Progenitor cell of endocrine pancreas (in vitro differentiated cells): ENCODE measurements around the gene TRIP11. TPM values are rescaled to one million over a fixed set of nuclear protein-coding genes. Genes with fewer than 3 reads are reported as not detected.
A peak's percentile ranks its signal among the peaks of the same experiment; 100 is the strongest.

ENCODE experiments used
- DNase-seq: peaks from one replicate; pipeline ENCODE4 v3.0.0; 2021; ENCODE audit warnings: low spot score; ENCODE audit not compliant: unreplicated experiment
- H3K27ac Mint-ChIP-seq: 2 replicates; pipeline ENCODE4 v1.8.0; 2021; ENCODE audit warnings: mild to moderate bottlenecking, moderate library complexity, mixed read lengths
- H3K27me3 Mint-ChIP-seq: 2 replicates; pipeline ENCODE4 v1.8.0; 2021; ENCODE audit warnings: mixed read lengths
- H3K36me3 Mint-ChIP-seq: 2 replicates; pipeline ENCODE4 v1.8.0; 2022; ENCODE audit warnings: mixed read lengths; ENCODE audit not compliant: insufficient read depth
- H3K4me1 Mint-ChIP-seq: 2 replicates; pipeline ENCODE4 v1.8.0; 2021; ENCODE audit warnings: low read depth, mixed read lengths
- H3K4me3 Mint-ChIP-seq: 2 replicates; pipeline ENCODE4 v1.8.0; 2021; ENCODE audit warnings: low read depth, mild to moderate bottlenecking, moderate library complexity, mixed read lengths
- H3K9me3 Mint-ChIP-seq: 2 replicates; pipeline ENCODE4 v1.8.0; 2021; ENCODE audit warnings: low read depth, mixed read lengths
- CTCF ChIP-seq: fragments of 200-600 bp; sonication (generic); IDR thresholded peaks from one replicate; pipeline ENCODE4 v1.5.0; 2021; ENCODE audit warnings: antibody characterized with exemption, mild to moderate bottlenecking; ENCODE audit not compliant: unreplicated experiment
- total RNA-seq: library from RNA; stranded (reverse); gene quantifications from 2 replicates; pipeline ENCODE4 v1.2.1, GENCODE V29; 2021

The TRIP11 gene
- total RNA-seq, 1 donor from 2014 or later, result 60.9 TPM

- no peaks in the 10 kb centered on the region for H3K27me3 Mint-ChIP-seq
- DNase-seq, result no peak
- H3K4me1 Mint-ChIP-seq, result peaks cover 7% of the 10 kb centered on the region
- H3K36me3 Mint-ChIP-seq, result peaks cover 16% of the 10 kb centered on the region
- TF ChIP-seq CTCF, result no peak
- H3K9me3 Mint-ChIP-seq, result no peaks in the 10 kb centered on the region
- H3K4me3 Mint-ChIP-seq, result no peak overlapping the region
- no peak overlapping the region for H3K27ac Mint-ChIP-seq
Measured at GRCh38 chr14:92014040-92014439, 25.8 kb downstream of the TRIP11 start.

- H3K27ac Mint-ChIP-seq, result peak overlapping the region; percentile 5
- no peaks in the 10 kb centered on the region for H3K9me3 Mint-ChIP-seq
- H3K4me1 Mint-ChIP-seq, result peaks cover 7% of the 10 kb centered on the region
- no peak for TF ChIP-seq CTCF
- no peaks in the 10 kb centered on the region for H3K27me3 Mint-ChIP-seq
- peaks cover 20% of the 10 kb centered on the region for H3K36me3 Mint-ChIP-seq
- no peak for DNase-seq
- no peak overlapping the region for H3K4me3 Mint-ChIP-seq
Measured at GRCh38 chr14:92012121-92012748, 27.6 kb downstream of the TRIP11 start.

- Mint-ChIP-seq H3K27me3 (no peaks in the 10 kb centered on the region), H3K9me3 (no peaks in the 10 kb centered on the region), H3K4me1 (peaks cover 7% of the 10 kb centered on the region), H3K36me3 (peaks cover 19% of the 10 kb centered on the region), H3K27ac (peak overlapping the region; percentile 50), H3K4me3 (no peak overlapping the region)
- no peak for DNase-seq
- no peak for TF ChIP-seq CTCF
Measured at GRCh38 chr14:92010644-92011043, 29.2 kb downstream of the TRIP11 start.

GRCh38 chr14:92009604-92010003, 30.3 kb downstream of the TRIP11 start:
- no peaks in the 10 kb centered on the region for H3K27me3 Mint-ChIP-seq
- H3K36me3 Mint-ChIP-seq, result peaks cover 29% of the 10 kb centered on the region
- TF ChIP-seq CTCF, result no peak
- H3K4me3 Mint-ChIP-seq, result no peak overlapping the region
- DNase-seq, result no peak
- no peak overlapping the region for H3K27ac Mint-ChIP-seq
- H3K9me3 Mint-ChIP-seq, result no peaks in the 10 kb centered on the region
- H3K4me1 Mint-ChIP-seq, result peaks cover 7% of the 10 kb centered on the region

- Mint-ChIP-seq H3K4me1 (no peaks in the 10 kb centered on the region), H3K36me3 (peaks cover 32% of the 10 kb centered on the region), H3K9me3 (no peaks in the 10 kb centered on the region), H3K4me3 (no peak overlapping the region), H3K27me3 (no peaks in the 10 kb centered on the region), H3K27ac (no peak overlapping the region)
- no peak for DNase-seq
- TF ChIP-seq CTCF, result no peak
Measured at GRCh38 chr14:92005019-92005418, 34.8 kb downstream of the TRIP11 start.
